ENCODE results near the gene ABHD14A. TPM values are rescaled to one million over a fixed set of nuclear protein-coding genes. Genes with fewer than 3 reads are reported as not detected.

The ABHD14A gene
- total and polyA plus RNA-seq, 2 of the 13 experiments (the other 11 are each of a cell fraction or from before 2014, with no cell fraction given): 29.5 to 46.9 TPM

GRCh38 chr3:51995346-51996163, 20.7 kb downstream of the ABHD14A start, which contains the start of gene RPL29 (continued):
- TF ChIP-seq ZNF318 (CRISPR knock-in tag; IDR thresholded peaks at IDR 0.05) (peak; percentile 46; the same call in 1 of the 2 replicates), ZNF367 (CRISPR knock-in tag; IDR thresholded peaks at IDR 0.05; ENCODE audit: borderline replicate concordance) (0 out of 2 replicates have a peak, but pooled peaks have one; percentile 56), CHD4 (IDR thresholded peaks at IDR 0.05; ENCODE audit: borderline replicate concordance, low read length) (peak; percentile 29; the same call in 1 of the 2 replicates), SALL2 (CRISPR knock-in tag; IDR thresholded peaks at IDR 0.05) (peak; percentile 89), MXD4 (CRISPR knock-in tag; IDR thresholded peaks at IDR 0.05) (peak; percentile 89), DNMT1 (CRISPR knock-in tag; IDR thresholded peaks at IDR 0.05) (peak; percentile 29; the same call in 1 of the 2 replicates), ZBTB4 (CRISPR knock-in tag; IDR thresholded peaks at IDR 0.05; ENCODE audit: borderline replicate concordance) (no peak), ZNF451 (CRISPR knock-in tag; IDR thresholded peaks at IDR 0.05) (peak; percentile 60), ZNF547 (CRISPR knock-in tag; IDR thresholded peaks at IDR 0.05) (peak; percentile 86), ZNF768 (CRISPR knock-in tag; IDR thresholded peaks at IDR 0.05) (peak; percentile 82; the same call in 1 of the 2 replicates), ERF (CRISPR knock-in tag; IDR thresholded peaks at IDR 0.05) (peak; percentile 94), RARA (CRISPR knock-in tag; IDR thresholded peaks at IDR 0.05) (no peak), ZNF18 (CRISPR knock-in tag; IDR thresholded peaks at IDR 0.05; ENCODE audit: insufficient replicate concordance) (peak; percentile 83), ZNF597 (CRISPR knock-in tag; IDR thresholded peaks at IDR 0.05) (no peak)

Data from HepG2 (cell line).